Head of caudate nucleus (tissue), 42 donors: Measurements from ENCODE around the gene TLE7.

Source experiments
- DNase-seq, 42 donors: peaks; one replicate each; pipeline versions ENCODE4 v3.0.0 to v3.0.0-alpha.2; 2020 to 2021; ENCODE audit warnings: mixed read lengths in 7 of 42
- intact Hi-C: fragments of 100-400 bp; cut with DNase I; formaldehyde crosslinking; loops from one replicate; pipeline ENCODE4 v1.15.0; 2022

TLE7 gene

GRCh38 chr16:71387045-71387871 is 54.6 kb downstream of the TLE7 start:
- intact Hi-C loops, result no loop called here

GRCh38 chr16:71384073-71384724 is 57.7 kb downstream of the TLE7 start:
- intact Hi-C loops, result no loop called here

More at GRCh38 chr16:71387045-71387871, 54.6 kb downstream of the TLE7 start:
- DNase-seq, result no peak

GRCh38 chr16:71383054-71383773 is 58.6 kb downstream of the TLE7 start:
- peak in 11 of 42 donors; percentile 10 to 57 (median 17) for DNase-seq
- intact Hi-C loops, result no loop called here

More at GRCh38 chr16:71384073-71384724, 57.7 kb downstream of the TLE7 start:
- peak in 18 of 42 donors; percentile 4 to 66 (median 24) for DNase-seq

GRCh38 chr16:71380831-71381230 is 61.0 kb downstream of the TLE7 start:
- DNase-seq, result no peak
- intact Hi-C loops, result no loop called here
